ENCODE measurements around the gene ASIC4. TPM values are rescaled to one million over a fixed set of nuclear protein-coding genes. Genes with fewer than 3 reads are reported as not detected.

Gene ASIC4
- total and polyA plus RNA-seq, 2 experiments from 2014 or later, result 0.13 to 3.6 TPM

GRCh38 chr2:219465659-219466561 is 48.4 kb upstream of the ASIC4 start (continued):
- TF ChIP-seq ZNF462 (CRISPR knock-in tag; IDR thresholded peaks at IDR 0.05) (no peak), CTCF (conservative IDR thresholded peaks at IDR 0.05; ENCODE audit: low read depth in 2 of 2) (no peak)

- no peak overlapping the region for H3K27ac Mint-ChIP-seq
- H3K79me2 ChIP-seq (replicated peaks; ENCODE audit: insufficient read depth), result no peaks in the 10 kb centered on the region
- no peaks in the 10 kb centered on the region for H4K20me1 ChIP-seq (replicated peaks; ENCODE audit: insufficient read depth)
- H3K36me3 ChIP-seq (ENCODE audit: insufficient read depth), result no peaks in the 10 kb centered on the region
- H3K4me1 Mint-ChIP-seq, result no peaks in the 10 kb centered on the region; the same call in 2 of the 3 replicates
- no peak overlapping the region for H3K4me3 Mint-ChIP-seq
- ATAC-seq, result no peak
- no peaks in the 10 kb centered on the region for H3K9me3 Mint-ChIP-seq
- no peaks in the 10 kb centered on the region for H3K4me1 ChIP-seq (ENCODE audit: insufficient read depth)
- H3K27me3 Mint-ChIP-seq (ENCODE audit: insufficient read depth, low read depth, poor library complexity), result peaks cover 27% of the 10 kb centered on the region
- H3K27ac ChIP-seq (ENCODE audit: low read depth), result no peak overlapping the region
- DNase-seq (ENCODE audit: low spot score), result no peak
- H3K36me3 Mint-ChIP-seq (ENCODE audit: low read depth), result peaks cover 11% of the 10 kb centered on the region
- no peaks in the 10 kb centered on the region for H3K27me3 ChIP-seq (ENCODE audit: insufficient read depth)
- H2AFZ ChIP-seq, result no peak overlapping the region
- H3K4me3 ChIP-seq, result no peak overlapping the region
- no peaks in the 10 kb centered on the region for H3F3A ChIP-seq (replicated peaks; ENCODE audit: low read depth)
- H3K4me2 ChIP-seq, result no peak overlapping the region
- H3K9me2 ChIP-seq (ENCODE audit: insufficient read depth), result no peaks in the 10 kb centered on the region
- no peak for TF ChIP-seq JUNB (IDR thresholded peaks at IDR 0.05; ENCODE audit: unreplicated experiment)
- no peak for TF ChIP-seq EZH2phosphoT487 (IDR thresholded peaks at IDR 0.05; ENCODE audit: unreplicated experiment)
- TF ChIP-seq CREB1 (CRISPR knock-in tag; IDR thresholded peaks at IDR 0.05; ENCODE audit: low read depth), result no peak
- no peak for TF ChIP-seq STAT1 (IDR thresholded peaks at IDR 0.05; ENCODE audit: unreplicated experiment)
- TF ChIP-seq CTCF (conservative IDR thresholded peaks at IDR 0.05; ENCODE audit: low read depth in 2 of 2), result no peak
- TF ChIP-seq EZH2 (IDR thresholded peaks at IDR 0.05; ENCODE audit: low read depth, unreplicated experiment), result no peak
- no peak for TF ChIP-seq NANOG (IDR thresholded peaks at IDR 0.05; ENCODE audit: borderline replicate concordance)
- TF ChIP-seq ZNF114 (CRISPR knock-in tag; IDR thresholded peaks at IDR 0.05), result no peak
- TF ChIP-seq ZNF331 (CRISPR knock-in tag; IDR thresholded peaks at IDR 0.05; ENCODE audit: low read depth), result no peak
Observed at GRCh38 chr2:219466816-219467735, 47.2 kb upstream of the ASIC4 start.
